Activated T-helper 1 cell treated with anti-CD3 and anti-CD28 coated beads, Interleukin-12 subunit alpha, Interleukin-12 subunit beta, Interleukin-2, Interleukin-4 antibody, amounts not matched to agents 30 ng/mL and 10 ng/mL and 1 ng/mL, durations not matched to agents 14 hours and 24 hours and 36 hours (primary cell): ENCODE measurements around the gene KIF7. TPM values are rescaled to one million over a fixed set of nuclear protein-coding genes. Genes with fewer than 3 reads are reported as not detected.

Experiments
- DNase-seq: peaks from one replicate; pipeline ENCODE4 v3.0.0; 2021; ENCODE audit warnings: low spot score
- H3K27ac Mint-ChIP-seq: one replicate; pipeline ENCODE4 v1.8.0; 2021; ENCODE audit warnings: mild to moderate bottlenecking, mixed read lengths
- H3K27me3 Mint-ChIP-seq: one replicate; pipeline ENCODE4 v1.8.0; 2022; ENCODE audit warnings: mild to moderate bottlenecking, moderate library complexity, mixed read lengths; ENCODE audit not compliant: insufficient read depth
- H3K36me3 Mint-ChIP-seq: one replicate; pipeline ENCODE4 v1.8.0; 2021; ENCODE audit warnings: low read depth, mixed read lengths
- H3K4me1 Mint-ChIP-seq: one replicate; pipeline ENCODE4 v1.8.0; 2021; ENCODE audit warnings: low read depth, mixed read lengths
- H3K4me3 Mint-ChIP-seq: one replicate; pipeline ENCODE4 v1.8.0; 2021; ENCODE audit warnings: mild to moderate bottlenecking, moderate library complexity, mixed read lengths
- H3K9me3 Mint-ChIP-seq: one replicate; pipeline ENCODE4 v1.8.0; 2021; ENCODE audit warnings: mixed read lengths
- intact Hi-C: fragments of 100-400 bp; cut with micrococcal nuclease; formaldehyde crosslinking; loops from one replicate; pipeline ENCODE4 v1.15.1; 2024
- total RNA-seq: library from RNA; stranded (reverse); gene quantifications from 2 replicates; pipeline ENCODE4 v1.2.3, GENCODE V29; 2022

The KIF7 gene
- total RNA-seq, 1 donor from 2014 or later, result 2.4 TPM

DNA sequence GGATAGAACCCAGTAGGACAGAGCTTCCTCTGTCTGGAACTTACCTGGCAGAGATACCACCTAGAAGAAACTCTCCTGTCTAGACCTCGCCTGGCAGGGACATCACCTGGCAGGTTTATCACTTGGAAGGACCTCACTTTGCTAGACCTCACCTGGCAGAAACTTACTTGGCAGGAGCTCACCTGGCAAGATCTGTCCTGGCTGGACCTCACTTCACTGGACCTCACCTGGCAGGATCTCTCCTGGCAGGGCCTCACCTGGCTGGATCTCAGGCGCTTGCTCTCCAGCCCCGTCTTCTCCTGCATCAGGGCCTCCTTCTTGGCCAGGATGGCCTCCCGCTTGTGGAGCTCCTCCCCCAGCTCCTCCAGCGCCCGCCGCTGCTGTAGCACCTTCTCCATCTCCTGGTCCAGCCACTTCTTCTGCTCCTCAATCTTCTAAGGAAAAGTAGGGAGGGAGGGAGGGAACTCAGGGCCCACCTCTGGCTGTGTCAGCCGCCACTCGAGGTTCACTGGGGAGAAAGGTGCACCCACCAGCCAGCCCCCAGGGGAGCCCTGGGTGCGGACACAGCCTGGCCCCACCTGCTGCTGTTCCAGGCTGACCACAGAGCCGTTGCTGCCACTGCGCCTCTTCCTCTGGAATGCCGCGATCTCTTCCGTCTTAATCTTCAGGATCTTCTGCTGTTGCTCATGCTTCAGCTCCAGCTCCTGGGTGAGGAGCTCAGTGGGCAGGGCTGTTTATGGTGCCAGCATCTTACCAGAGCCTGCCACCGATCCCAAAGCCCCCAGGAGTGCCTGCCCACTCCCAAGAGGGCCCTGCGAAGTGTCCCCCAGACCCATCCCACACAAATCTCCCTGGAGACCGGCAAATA is 22.5 kb downstream of the KIF7 start:
- intact Hi-C loops, result no loop called here
- H3K27ac Mint-ChIP-seq, result no peak overlapping the region
- peaks cover 4% of the 10 kb centered on the region for H3K9me3 Mint-ChIP-seq
- H3K4me1 Mint-ChIP-seq, result no peaks in the 10 kb centered on the region
- H3K27me3 Mint-ChIP-seq, result no peaks in the 10 kb centered on the region
- peaks cover 19% of the 10 kb centered on the region for H3K36me3 Mint-ChIP-seq
- H3K4me3 Mint-ChIP-seq, result no peak overlapping the region
- DNase-seq, result no peak

DNA sequence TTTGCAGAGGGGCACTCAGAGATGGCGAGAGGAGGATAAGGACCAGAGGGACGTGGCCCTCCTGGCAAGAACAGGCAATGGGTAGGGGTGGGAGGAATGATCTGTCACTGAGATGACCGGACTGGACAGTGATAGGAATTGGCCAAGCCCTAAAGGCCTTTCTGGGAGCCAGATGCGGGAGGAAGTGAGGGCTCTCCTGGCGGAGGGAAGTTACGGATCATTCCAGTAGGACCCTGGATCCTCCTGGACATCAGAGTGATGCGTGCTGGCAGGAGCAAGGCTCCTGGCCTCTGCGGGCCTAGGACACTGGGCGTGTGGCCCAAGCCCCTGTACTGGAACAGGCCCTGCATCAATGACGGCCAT is 23.4 kb downstream of the KIF7 start:
- Mint-ChIP-seq H3K4me3 (no peak overlapping the region), H3K9me3 (peaks cover 4% of the 10 kb centered on the region), H3K27ac (no peak overlapping the region), H3K36me3 (peaks cover 20% of the 10 kb centered on the region), H3K4me1 (no peaks in the 10 kb centered on the region), H3K27me3 (no peaks in the 10 kb centered on the region)
- intact Hi-C loops, result no loop called here
- DNase-seq, result no peak

DNA sequence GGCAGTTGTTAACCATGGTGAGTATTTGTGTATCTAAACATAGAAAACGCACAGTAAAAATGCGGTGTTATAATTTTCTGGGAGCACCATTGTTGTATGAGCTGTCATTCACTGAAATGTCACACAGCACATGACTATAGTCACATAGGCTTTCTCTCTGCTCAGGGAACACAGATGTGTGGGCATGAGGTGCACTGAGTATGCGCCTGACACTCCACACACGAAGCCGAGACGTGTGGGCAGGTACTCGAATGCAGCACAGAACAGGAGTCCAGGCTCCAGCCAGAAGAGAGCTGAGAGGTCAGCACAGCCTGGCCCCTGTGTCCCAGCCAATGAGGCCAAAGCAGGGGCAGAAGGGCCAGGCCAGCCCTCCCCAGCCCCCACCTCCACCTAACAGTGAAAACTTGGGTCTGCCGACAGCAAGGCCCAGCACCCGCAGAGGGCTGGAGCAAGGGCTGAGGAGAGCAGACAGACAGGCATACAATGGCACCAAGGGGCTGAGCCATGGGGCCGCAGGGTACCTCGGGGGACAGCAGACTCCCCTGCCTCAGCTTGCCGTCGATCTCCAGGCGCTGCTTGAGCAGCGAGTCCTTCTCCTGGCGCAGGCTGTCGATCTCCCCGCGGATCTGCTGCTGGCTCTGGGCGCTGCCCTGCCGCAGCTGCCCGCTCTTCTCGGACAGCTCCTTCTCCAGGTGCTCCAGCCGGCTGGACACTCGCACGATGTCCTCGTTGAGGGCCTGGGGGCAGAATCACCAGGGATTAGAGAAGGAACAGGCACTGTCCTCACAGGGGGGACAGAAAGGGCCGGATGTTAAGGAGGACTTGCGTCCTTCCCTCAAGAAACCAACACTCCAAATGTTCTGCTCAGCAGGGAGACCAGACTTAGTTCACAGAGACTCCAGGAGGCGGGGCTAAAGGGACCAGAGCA is 24.0 kb downstream of the KIF7 start:
- H3K4me3 Mint-ChIP-seq, result no peak overlapping the region
- no peak overlapping the region for H3K27ac Mint-ChIP-seq
- peaks cover 23% of the 10 kb centered on the region for H3K36me3 Mint-ChIP-seq
- no peak for DNase-seq
- intact Hi-C loops, result no loop called here
- H3K27me3 Mint-ChIP-seq, result no peaks in the 10 kb centered on the region
- H3K9me3 Mint-ChIP-seq, result peaks cover 4% of the 10 kb centered on the region
- H3K4me1 Mint-ChIP-seq, result no peaks in the 10 kb centered on the region

DNA sequence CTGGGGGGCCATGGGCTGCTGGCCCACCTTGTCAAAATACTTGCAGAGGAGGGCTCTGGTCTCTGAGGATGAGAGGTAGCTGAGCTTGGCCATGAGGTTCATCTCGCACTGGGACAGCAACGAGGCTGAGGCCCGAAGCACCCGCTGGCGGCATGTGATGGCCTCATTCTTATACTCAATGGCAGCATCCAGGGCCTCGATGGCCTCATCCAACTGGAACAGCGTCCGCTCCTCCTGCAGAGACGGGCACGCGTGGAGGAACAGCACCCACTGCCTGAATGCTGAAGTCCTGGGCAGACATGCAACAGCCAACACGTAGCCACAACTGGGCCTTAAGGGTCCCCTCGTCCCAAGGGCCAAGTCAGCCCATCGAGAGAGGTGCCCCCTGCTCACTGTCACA is 25.0 kb downstream of the KIF7 start:
- intact Hi-C loops, result no loop called here
- H3K27ac Mint-ChIP-seq, result no peak overlapping the region
- H3K36me3 Mint-ChIP-seq, result peaks cover 29% of the 10 kb centered on the region
- no peak overlapping the region for H3K4me3 Mint-ChIP-seq
- H3K4me1 Mint-ChIP-seq, result no peaks in the 10 kb centered on the region
- peaks cover 2% of the 10 kb centered on the region for H3K9me3 Mint-ChIP-seq
- no peaks in the 10 kb centered on the region for H3K27me3 Mint-ChIP-seq
- DNase-seq, result no peak

DNA sequence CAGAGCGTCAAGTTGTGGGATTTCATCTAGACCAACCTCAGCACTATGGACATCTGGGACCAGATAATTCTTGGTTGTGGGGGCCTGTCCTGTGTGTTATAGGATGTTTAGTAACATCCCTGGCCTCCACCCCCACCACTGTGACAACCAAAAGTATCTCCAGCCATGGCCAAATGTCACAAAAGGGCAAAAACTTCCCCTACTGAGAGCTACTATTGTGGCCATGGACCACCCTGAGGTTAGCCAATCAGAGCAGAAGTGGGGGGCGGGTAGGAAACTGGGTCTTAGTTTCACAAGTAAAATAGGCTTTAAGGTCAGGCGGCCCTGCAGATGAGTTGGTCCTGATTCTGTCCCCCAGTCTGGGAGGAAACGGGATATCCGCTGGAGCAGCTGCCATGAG is 25.4 kb downstream of the KIF7 start:
- Mint-ChIP-seq H3K36me3 (peaks cover 28% of the 10 kb centered on the region), H3K4me3 (no peak overlapping the region), H3K9me3 (no peaks in the 10 kb centered on the region), H3K27ac (no peak overlapping the region), H3K27me3 (no peaks in the 10 kb centered on the region), H3K4me1 (no peaks in the 10 kb centered on the region)
- DNase-seq, result no peak
- intact Hi-C loops, result no loop called here

DNA sequence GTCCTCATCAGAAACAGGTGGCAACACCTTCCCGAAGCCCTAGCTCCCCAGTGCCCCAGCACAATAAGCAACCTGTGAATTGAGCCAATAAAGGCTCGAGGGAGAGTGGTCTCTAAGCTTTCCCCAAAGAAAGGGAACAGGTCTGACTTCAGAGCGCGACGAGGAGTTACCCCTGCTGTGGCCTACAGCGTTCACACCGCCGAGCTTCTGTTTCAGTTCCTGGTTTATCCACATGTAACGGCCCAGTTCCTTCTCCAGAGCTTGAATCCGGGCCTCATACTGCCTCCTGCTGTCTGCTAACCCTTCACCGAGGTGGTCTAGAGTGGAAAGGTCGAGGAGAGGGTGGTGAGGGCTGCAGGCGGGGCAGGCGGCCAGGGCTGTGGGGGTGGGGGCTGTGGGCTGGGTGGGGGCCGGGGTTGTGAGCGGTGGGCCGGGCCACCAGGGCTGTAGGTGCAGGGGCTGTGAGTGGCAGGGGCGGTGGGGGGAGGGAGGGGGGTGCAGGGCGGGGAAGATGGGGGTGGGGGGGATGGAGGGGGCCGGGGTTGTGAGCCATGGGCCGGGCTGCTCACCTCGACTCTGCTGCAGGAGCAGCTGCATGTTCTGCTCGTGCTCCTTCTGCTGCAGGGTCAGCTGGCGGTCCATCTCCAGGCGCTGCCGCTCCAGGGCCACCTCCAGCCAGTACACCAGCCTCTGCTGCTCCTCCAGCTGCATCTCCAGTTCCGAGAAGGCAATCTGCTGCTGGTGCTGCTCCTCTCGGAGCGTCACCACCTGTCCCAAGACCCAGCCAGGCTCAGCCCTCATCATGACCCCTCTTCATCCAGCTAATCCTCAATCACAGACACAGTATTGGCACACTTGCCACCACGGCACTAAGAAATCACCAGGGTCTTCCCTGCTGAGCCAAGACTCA is 26.2 kb downstream of the KIF7 start:
- no peak overlapping the region for H3K4me3 Mint-ChIP-seq
- no peak for DNase-seq
- no peaks in the 10 kb centered on the region for H3K4me1 Mint-ChIP-seq
- H3K9me3 Mint-ChIP-seq, result no peaks in the 10 kb centered on the region
- intact Hi-C loops, result no loop called here
- peaks cover 33% of the 10 kb centered on the region for H3K36me3 Mint-ChIP-seq
- no peaks in the 10 kb centered on the region for H3K27me3 Mint-ChIP-seq
- no peak overlapping the region for H3K27ac Mint-ChIP-seq

DNA sequence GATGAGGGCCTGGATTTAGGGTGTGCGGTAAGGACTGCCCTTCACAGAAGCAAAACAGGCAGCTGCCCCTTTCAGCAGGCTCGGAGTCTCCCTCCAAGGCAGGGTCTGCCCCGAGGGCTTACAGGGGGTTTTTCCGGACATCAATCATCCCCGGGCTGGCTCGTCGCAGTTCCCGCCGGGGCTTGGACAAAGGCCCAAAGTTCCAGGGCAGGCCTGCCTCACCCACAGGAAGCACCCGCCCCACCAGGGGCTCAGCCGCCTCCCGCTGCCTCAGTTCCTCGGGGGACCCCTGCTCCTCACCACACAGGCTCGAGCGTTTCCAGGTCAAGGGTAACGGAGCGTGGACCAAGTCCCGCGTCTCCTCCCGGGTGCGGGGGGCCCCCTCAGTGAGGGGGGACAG is 27.0 kb downstream of the KIF7 start:
- no peaks in the 10 kb centered on the region for H3K9me3 Mint-ChIP-seq
- intact Hi-C loops, result no loop called here
- peaks cover 40% of the 10 kb centered on the region for H3K36me3 Mint-ChIP-seq
- no peak overlapping the region for H3K27ac Mint-ChIP-seq
- DNase-seq, result no peak
- H3K4me3 Mint-ChIP-seq, result no peak overlapping the region
- H3K27me3 Mint-ChIP-seq, result no peaks in the 10 kb centered on the region
- H3K4me1 Mint-ChIP-seq, result no peaks in the 10 kb centered on the region

DNA sequence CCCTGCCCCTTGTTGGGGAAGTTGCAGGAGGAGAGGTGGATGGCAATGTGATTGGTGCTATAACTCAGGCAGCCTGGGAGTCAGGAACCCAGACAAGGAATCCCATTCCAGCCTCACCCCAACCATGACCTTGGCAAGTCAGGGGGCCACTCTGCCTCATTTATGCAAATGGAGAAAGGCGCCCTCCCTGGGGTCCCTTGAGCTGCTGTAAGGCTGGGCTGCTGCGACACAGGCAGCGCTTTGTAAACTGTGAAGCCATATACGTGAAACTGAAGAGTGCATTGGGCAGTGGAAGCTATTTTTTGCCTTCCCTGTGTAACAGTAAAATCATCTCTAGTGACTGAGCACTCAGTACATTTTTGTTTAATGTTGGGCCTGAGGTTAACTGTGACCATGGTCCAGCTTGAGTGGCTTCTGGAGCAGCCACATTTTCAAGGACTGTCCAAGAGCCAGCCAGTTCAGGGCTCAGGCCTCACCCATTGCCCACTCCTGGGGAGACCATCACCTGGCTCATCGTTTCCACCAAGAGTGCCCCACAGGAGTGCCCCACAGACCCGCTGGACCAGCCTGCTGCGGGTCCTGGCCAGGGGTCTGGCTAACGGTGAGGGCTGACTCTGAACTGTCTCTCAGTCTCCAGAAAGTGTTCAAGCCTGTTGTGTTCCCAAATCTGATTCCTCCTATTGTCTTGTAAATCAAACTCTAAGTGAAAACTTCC is 27.9 kb downstream of the KIF7 start:
- peaks cover 45% of the 10 kb centered on the region for H3K36me3 Mint-ChIP-seq
- no peak overlapping the region for H3K4me3 Mint-ChIP-seq
- H3K27ac Mint-ChIP-seq, result no peak overlapping the region
- no peaks in the 10 kb centered on the region for H3K27me3 Mint-ChIP-seq
- no peaks in the 10 kb centered on the region for H3K9me3 Mint-ChIP-seq
- intact Hi-C loops, result no loop called here
- no peak for DNase-seq
- H3K4me1 Mint-ChIP-seq, result no peaks in the 10 kb centered on the region

DNA sequence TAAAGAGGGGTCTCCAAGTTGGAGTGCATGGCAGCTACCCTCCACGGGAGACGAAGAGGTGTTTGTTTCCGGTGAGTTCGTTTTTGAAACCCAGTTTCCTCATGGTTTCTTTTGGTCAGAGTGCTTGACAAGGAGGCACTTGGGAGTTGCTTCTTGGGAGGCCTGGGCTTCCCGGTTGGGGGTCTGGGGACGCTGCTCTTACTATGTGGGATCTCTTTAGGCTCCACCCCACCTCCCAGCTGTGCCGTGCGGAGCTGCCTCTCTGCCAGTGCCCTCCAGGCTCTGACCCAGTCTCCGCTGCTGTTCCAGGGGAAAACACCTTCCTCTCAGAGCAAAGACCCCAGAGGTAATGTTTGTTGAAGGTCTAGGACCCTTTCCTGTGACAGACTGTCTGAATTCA is 29.6 kb downstream of the KIF7 start:
- Mint-ChIP-seq H3K9me3 (no peaks in the 10 kb centered on the region), H3K27me3 (no peaks in the 10 kb centered on the region), H3K36me3 (peaks cover 45% of the 10 kb centered on the region), H3K4me3 (no peak overlapping the region), H3K27ac (no peak overlapping the region), H3K4me1 (no peaks in the 10 kb centered on the region)
- intact Hi-C loops, result no loop called here
- no peak for DNase-seq

DNA sequence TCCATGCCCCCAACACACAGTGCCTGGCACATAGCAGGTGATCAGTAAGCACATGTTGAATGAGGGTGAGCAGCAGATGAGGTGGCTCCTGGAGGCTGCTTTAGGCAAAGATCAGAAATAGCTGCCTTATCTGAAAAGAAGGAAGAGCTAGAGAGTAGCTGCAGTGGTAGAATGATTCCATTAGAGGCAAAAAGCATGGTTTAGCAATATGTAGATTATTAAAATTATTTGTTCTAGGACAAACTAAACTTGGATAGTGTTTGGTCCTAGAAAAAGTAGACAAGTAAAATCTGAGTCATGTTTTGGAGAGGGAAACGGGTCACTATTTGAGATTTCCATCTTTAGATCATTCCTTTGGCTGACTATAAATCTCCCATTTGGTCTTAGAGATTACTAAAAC is 32.1 kb downstream of the KIF7 start:
- no peak overlapping the region for H3K4me3 Mint-ChIP-seq
- no peak overlapping the region for H3K27ac Mint-ChIP-seq
- H3K27me3 Mint-ChIP-seq, result no peaks in the 10 kb centered on the region
- H3K36me3 Mint-ChIP-seq, result peaks cover 51% of the 10 kb centered on the region
- intact Hi-C loops, result no loop called here
- no peaks in the 10 kb centered on the region for H3K9me3 Mint-ChIP-seq
- DNase-seq, result no peak
- no peaks in the 10 kb centered on the region for H3K4me1 Mint-ChIP-seq

DNA sequence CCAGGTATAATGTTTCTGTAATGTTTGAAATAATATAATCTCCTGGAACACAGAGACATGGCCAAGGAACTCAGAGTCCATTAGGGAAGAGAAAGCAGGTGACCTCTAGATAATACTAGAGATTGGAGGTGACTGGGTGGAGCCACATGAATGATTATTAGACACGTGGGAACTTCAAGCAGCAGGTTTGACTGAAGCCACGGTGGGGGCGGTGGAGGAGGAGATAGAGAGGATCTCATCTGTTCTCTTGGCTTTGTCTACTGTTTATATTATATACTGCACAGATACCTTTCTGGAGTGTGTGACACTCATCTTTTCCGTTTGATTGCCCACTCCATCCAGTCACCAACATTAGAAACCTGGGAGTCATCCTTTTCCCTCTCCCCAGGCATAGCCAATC is 33.7 kb downstream of the KIF7 start:
- intact Hi-C loops, result no loop called here
- DNase-seq, result no peak
- Mint-ChIP-seq H3K27me3 (no peaks in the 10 kb centered on the region), H3K36me3 (peaks cover 51% of the 10 kb centered on the region), H3K4me1 (no peaks in the 10 kb centered on the region), H3K9me3 (no peaks in the 10 kb centered on the region), H3K27ac (no peak overlapping the region), H3K4me3 (no peak overlapping the region)

DNA sequence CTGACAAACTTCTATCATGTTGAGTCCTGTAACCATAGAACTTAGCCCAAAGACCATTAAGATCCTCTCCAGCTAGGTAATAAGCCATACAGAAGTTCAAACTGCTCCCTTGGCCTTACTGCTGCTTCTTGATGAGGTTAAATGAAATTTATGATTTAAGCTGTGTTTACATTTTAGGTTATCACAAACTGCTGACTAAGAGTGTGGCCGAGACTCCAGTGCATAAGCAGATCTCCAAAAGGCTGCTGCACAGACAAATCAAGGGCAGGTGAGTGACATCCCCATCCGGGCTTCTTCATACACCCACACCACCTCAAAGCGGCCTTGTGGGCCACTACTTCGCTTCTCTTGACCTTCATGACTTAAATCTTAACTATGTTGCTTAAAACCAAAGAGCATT is 39.0 kb downstream of the KIF7 start:
- H3K4me3 Mint-ChIP-seq, result no peak overlapping the region
- H3K4me1 Mint-ChIP-seq, result peaks cover 6% of the 10 kb centered on the region
- peaks cover 46% of the 10 kb centered on the region for H3K36me3 Mint-ChIP-seq
- no peak for DNase-seq
- intact Hi-C loops, result no loop called here
- no peak overlapping the region for H3K27ac Mint-ChIP-seq
- H3K9me3 Mint-ChIP-seq, result peaks cover 23% of the 10 kb centered on the region
- H3K27me3 Mint-ChIP-seq, result no peaks in the 10 kb centered on the region
